HuH-7 (cell line): ENCODE measurements around the gene LMTK3.
"Not testable (repeated sequence)": the region's sequence is repeated elsewhere in the genome, so short reads cannot be mapped to it uniquely, and the experiment has no call there.

ENCODE experiments used
- DNase-seq: peaks from one replicate; pipeline ENCODE4 v3.0.0; 2011; ENCODE audit warnings: low spot score

The LMTK3 gene

DNA sequence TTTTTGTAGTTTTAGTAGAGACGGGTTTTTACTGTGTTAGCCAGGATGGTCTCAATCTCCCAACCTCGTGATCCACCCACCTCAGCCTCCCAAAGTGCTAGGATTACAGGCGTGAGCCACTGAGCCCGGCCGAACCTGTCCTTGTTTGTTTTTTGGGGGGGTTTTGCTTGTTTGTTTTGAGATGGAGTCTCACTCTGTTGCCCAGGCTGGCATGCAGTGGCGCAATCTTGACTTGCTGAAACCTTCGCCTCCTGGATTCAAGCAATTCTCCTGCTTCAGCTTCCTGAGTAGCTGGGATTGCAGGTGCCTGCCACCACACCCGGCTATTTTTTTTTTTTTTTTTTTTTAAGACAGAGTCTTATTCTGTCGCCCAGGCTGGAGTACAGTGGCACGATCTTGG lies 24.9 kb downstream of the LMTK3 start:
- not testable (repeated sequence) for DNase-seq

DNA sequence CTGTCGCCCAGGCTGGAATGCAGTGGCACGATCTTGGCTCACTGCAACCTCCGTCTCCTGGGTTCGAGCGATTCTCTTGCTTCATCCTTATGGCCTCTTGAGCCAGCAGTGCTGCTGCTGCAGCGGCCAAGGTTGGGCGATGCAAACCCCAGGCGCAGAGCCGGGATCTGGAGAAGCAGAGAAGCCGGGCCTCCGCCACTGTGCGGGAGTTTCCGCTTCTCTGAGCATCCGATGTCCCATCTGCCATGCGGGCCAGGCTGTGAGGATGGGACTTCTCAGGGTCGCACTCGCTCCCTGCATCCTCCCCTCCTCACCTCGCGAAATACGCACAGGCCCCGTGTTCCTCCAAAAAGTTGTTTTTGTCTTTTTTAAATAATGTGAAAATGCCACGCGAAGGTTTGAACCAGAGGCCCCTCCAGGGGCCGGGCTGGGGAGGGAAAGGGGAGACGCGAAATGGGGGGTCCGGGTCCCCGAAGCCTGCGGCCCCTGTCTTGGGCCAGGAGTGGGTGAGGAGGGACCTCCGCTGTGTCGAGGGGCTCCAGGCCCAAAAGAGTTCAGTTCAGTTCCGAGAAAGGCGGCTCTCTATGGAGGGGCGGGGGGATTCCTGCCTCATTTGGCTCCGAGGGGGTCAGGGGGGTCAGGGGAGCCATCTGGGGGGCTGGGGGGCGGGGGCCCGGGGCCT lies 26.6 kb downstream of the LMTK3 start:
- DNase-seq: no peak

DNA sequence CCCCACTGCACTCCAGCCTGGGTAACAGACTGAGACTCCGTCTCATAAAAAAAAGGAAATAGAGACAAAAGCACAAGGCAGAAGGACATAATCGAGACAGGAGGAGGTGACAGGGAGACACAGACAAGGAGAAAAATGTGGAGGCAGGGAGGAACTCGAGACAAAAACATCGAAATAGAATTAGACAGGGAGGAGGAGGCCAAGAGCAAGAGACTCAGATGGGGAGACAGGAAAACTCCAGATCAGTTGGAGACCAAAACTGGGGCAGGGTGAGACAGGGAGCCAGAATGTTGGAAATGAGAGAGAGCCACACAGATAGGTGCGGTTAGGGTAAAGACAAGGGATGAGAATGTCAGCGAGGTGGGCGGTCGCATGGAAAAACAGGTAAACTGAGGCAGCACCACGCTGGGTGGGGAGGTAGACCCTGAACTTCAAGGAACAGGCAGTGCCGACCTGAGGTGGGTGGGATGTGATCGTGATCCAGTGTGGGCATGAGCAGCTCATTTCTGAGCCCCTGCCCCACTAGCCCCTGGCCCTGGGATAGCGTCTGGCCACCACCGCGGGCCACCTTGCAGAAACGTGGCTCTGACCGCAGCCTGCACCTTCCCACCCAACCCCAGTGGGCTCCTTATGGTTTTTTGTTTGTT lies 27.3 kb downstream of the LMTK3 start:
- no peak for DNase-seq

DNA sequence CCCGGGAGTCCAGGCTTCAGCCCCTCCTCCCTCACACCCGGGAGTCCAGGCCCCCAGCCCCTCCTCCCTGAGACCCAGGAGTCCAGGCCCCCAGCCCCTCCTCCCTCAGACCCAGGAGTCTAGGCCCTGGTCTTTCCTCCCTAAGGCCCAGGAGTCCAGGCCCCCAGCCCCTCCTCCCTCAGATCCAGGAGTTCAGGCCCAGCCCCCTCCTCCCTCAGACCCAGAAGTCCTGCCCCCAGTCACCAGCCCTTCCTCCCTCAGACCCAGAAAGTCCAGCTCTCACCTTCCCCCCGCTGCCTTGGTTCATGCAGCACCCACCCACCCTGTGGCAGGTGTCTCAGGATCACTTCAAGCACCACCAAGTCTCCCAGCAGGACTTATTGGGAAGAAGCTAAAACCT lies 28.3 kb downstream of the LMTK3 start:
- DNase-seq: no peak

DNA sequence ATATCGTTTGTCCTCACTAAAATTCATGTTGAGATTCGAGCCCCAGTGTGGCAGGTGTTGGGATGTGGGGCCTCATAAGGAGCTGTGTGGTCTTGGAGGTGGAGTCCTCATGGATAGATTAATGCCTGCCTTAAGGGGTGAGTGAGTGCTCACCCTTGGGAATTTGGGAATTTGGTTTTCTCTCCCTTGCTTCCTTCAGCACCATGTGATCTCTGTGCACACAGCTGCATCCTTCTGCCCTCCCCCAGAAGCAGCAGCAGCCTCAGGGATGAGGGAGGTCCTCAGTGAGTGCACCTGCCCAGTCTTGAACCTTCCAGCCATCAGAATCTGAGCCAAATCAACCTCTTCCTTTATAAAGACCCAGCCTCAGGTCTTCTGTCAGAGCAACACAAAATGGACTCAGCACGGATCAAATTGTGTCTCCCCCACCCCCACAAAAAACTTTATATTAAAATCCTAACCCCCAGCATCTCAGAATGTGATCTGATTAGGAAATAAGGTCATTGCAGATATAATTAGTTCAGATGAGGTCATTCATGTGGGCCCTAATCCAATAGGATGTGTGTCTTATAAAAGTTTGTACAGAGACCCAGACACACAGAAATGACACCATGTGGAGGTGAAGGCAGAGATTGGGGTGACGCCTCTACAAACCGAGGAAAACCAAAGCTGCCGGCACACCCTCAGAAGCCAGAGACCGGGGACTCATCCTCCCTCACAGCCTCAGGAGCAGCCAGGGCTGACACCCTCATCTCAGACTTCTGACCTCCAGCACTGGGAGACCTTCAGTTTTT lies 29.6 kb downstream of the LMTK3 start:
- DNase-seq: no peak

DNA sequence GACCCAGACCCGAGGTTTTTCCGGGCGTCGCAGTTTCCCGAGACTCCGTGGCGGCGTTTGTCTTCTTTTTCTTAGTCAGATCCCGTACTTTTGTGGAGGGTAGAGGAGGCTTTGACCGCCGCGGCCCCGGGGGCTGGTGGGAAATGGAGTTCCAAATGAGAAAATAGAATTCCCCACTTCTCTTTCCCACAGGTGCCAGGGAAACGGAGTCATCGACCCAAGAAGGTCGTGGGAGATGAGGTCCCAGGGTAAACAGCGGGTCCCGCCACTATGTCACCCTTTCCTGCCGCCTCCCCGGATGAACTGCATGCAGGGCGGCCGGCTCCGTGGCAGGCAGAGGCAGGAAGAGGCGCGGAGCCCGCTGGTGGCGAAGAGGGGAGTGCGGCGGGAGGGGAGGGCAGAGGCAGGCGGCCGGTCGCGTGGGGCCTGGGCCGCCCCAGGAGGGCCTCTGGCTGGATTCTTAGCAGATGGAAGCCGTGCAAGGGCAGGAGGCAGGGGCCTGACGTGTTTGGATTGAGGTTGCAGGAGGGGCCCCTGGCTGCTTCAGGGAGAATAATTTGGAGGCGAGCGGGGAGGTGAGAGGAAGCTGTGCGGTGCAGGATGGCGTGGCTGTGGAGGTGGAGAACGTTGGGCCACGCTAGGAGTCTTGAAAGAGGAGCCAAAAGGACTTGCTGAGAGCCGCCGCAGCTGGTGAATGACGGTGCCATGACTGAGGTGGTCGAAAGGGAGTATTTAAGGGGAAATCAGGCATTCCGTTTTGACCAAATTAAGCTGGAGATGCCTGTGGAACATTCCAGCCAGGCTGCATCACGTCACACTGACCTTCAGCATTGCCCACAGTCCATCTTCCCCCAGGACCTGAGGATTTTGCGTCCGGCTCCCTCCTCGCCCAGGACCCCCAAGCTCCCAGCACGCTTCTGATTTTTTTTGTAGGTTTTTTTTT lies 30.8 kb downstream of the LMTK3 start:
- no peak for DNase-seq

DNA sequence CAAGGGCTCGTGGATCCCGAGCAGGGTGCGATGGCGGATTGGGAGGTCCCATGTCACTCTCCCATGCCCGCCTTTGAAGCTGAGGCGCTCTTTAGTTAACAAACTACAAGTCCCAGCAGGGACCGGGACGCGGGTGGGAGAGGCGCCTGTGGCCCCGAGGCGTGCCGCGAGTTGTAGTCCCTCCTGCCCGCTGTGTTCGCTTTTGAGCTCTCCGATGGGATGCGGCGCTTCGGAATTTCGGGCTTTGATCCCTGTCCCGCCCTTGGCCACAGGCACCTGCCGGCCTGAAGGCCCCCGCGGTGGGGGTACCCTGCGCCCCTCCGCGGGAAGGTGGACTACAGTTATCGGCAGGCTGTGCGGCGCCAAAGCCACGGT lies 31.5 kb downstream of the LMTK3 start:
- DNase-seq: no peak

DNA sequence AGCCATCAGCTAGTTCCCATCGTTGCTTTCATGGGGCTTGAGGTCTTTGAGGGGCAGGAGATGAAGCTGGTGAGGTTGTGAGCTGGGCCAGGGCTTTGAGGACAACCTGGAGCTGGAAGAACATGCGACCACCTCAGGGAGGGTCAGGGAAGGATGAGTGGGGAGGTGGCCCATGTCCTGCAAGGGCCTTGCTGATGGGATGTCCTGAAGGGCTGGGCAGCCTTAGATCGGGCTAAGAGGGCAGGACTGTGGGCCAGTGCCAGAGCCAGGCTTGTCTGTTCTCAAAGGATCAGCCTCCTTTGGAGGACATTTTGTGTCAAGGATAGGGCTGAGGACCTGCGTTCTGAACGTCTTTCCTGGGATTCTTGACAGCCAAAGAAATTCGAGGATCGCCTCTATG lies 31.9 kb downstream of the LMTK3 start:
- no peak for DNase-seq

DNA sequence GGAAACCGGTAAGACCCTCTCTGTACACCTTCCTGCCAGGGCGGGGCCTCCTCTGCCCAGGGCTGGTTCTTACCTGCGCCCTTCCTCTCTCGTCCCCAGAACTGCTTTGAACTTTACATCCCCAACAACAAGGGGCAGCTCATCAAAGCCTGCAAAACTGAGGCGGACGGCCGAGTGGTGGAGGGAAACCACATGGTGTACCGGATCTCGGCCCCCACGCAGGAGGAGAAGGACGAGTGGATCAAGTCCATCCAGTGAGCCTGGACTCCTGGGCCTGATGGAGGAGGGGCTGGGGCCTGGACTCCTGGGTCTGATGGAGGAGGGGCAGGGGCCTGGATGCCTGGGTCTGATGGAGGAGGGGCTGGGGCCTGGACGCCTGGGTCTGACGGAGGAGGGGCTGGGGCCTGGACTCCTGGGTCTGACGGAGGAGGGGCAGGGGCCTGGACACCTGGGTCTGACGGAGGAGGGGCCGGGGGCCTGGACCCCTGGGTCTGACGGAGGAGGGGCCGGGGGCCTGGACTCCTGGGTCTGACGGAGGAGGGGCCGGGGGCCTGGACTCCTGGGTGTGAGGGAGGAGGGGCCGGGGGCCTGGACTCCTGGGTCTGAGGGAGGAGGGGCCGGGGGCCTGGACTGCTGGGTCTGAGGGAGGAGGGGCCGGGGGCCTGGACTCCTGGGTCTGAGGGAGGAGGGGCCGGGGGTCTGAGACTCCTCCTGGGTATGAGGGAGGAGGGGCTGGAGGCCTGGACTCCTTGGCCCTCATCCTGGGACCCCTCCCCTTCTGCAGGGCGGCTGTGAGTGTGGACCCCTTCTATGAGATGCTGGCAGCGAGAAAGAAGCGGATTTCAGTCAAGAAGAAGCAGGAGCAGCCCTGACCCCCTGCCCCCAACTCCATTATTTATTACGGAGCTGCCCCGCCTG lies 33.0 kb downstream of the LMTK3 start:
- DNase-seq: no peak

DNA sequence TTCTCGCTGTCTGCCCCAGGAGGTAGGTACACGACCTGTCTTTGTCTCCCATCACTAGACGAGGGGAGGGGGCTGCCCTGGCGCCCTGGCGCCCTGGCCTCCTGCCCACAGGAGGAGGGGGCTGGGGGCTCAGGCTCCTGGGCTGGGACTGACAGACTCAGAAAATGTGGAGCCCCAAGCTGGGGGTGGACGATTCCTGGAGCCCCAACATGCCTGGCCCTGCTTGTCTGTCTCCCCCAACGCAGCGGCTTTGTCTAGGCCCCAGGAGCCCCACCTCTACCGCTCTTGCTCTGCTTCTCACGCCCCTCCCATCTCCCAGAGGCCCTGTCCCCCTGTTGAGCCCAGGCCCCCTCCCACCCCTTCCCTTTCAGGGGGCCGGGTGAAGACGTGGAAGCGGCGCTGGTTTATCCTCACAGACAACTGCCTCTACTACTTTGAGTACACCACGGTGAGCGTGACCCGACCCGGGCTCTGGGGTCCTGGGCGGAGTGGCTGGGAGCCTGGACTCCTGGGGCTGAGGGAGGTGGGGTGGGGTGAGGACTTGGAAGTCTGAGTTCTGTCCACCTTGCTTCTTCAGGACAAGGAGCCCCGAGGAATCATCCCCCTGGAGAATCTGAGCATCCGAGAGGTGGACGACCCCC lies 33.8 kb downstream of the LMTK3 start:
- no peak for DNase-seq

DNA sequence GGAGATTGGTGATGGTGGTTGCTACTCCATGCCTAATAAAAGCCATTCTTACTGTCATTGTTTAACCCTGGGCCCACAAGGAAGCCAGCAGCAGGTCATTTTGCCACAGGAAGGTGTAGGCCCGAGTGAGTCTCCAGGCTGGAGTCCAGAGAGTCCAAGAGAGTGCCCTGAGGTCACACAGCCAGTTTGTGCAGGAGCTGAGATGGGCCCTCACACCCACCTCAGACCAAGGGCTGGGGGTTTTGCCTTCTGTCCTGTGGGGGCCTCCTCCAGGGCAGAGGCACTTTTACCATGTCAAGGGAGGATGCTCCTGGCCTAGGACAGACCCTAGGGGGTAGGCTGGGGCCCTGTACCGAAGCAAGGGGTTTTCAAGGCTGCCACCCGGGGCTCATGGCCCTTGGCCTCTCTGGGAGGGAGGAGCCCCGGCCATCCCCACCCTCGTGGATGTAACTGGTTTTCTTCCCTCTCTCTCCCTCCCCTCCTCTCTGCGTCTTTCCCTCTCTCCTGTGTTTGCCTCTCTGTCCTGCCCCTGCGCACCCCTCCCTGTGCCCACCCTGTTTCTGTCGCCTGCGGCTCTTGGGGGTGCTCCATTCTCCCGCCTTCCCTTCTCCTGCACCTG lies 34.5 kb downstream of the LMTK3 start:
- no peak for DNase-seq

DNA sequence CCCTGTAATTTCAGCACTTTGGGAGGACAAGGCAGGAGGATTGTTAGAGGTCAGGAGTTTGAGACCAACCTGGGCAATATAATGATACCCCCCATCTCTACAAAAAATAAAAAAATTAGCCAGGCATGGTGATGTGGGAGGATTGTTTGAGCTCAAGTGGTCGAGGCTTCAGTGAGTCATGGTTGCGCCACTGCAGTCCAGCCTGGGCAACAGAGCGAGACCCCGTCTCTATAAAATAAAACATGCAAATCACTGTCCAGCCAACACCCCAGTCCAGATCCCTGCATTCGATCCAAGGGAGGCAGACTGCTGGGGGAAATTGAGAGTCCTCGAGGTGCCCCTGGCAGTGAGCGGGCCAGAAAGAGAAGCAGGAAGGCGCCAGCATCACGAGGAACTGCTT lies 35.5 kb downstream of the LMTK3 start:
- DNase-seq: no peak

DNA sequence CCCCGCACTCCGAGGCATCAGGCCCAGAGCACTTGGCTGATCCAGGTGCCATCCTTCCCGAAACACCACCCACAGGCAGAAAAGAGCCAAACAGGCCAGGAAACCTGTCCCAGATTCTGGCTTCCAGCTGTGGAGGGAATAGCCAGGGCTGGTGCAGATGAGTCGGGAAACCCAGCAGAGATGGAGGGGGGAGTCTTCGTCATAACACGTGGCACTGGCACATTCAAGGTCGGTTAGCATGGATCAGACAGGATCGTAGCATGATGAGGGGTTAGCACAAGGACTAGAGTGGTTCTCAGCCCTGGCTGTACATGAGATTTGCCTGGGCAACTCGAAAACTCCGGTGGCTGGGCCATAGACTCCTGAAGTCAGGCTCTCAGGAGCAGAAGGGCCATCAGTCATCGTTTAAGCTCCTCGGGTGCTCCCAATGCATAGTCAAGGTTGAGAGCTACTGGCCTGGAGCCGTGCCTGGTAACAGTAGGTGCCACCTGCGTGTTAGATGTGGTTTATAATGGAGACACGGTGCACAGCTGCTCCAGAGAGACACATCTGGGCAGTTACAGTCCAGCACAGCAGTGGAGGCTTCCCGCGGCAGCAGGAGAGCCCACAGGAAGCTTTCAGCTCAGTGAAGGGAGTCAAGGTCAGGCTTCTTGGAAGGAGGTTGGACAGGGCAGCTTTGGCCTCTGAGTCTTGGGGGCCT lies 36.1 kb downstream of the LMTK3 start:
- no peak for DNase-seq

DNA sequence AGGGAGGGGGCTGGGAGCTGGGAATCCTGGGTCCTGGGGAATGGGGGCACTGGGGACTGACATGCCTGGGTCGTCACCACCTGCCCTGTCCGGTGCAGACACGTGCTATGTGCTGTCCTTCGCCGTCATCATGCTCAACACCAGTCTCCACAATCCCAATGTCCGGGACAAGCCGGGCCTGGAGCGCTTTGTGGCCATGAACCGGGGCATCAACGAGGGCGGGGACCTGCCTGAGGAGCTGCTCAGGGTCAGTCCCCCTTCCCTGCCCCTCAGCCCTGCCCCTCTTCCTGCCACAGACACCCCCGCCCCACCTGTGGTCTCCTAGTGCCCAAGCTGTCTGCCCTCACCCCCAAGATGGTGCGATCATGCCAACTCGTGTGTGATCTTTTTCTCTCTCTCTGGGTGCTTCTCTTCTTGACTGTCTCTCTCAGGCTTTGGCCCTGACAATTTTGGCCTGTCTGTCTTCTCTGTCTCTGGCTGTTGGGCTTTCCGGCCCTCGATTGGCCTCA lies 37.5 kb downstream of the LMTK3 start:
- DNase-seq: no peak

DNA sequence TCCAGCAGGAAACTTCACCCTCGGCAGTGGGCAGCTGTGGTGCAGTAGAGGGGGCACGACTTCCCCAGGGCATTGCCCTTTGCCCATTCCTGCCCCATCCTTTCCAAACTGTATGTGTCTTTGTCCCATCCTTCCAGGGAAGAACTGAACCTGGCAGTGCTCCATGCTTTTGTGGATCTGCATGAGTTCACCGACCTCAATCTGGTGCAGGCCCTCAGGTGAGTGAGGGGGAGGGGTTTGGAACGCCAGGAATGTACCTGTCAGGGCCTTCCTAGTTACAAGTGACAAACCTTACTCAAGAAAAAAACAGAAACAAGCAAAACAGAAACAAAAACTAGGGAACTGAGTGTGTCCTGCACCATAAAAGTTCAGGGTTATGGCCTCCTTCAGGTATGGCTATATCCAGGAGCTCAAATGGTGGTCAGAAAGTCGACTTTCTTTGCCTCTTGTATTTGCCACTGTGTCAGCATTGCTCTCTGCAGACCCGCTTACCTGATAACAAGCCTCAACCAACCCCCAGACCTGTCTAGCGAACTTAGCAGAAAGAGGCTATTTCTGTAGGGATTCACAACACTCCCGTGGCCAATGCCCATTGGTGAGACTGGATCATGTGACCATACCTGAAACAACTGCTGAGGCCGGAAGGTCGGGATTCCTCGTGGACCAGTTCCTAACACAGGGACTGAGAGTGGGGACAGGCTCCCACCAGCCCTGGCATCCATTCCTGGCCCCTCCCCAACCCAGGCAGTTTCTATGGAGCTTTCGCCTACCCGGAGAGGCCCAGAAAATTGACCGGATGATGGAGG lies 38.3 kb downstream of the LMTK3 start:
- no peak for DNase-seq

DNA sequence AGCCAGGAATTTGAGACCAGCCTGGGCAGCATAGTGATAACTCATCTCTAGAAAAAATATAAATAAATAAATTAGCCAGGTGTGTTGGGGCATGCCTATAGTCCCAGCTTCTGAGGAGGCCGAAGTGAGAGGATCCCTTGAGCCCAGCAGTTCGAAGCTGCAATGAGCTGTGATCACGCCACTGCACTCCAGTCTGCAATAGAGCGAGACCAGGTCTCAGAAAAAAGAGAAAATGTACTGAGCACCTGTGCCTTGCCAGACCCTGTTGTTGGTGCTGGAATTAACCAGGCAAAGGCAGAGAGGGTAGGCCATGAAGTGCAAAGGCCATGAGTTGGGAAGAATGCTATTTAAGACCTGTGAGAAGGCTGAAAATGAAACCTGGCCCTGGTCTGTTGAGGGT lies 39.8 kb downstream of the LMTK3 start:
- DNase-seq: no peak

DNA sequence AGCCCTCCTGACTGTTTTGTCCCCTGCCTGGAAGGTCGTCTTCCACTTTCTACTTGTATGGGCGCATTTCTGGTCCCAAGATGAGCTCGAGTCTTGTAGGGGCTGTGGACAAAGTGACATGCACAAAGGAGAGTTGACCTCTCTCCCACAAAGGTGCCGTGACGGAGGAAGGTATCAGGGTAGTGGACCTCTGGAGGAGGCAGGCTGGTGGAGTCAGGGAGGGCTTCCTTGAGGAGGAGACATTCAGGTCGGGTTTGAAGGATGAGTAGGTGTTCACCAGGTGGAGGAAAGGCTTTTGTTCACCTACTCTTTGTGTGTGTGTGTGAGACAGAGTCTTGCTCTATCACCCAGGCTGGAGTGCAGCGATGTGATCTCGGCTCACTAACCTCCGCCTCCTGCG lies 40.8 kb downstream of the LMTK3 start:
- DNase-seq: no peak

DNA sequence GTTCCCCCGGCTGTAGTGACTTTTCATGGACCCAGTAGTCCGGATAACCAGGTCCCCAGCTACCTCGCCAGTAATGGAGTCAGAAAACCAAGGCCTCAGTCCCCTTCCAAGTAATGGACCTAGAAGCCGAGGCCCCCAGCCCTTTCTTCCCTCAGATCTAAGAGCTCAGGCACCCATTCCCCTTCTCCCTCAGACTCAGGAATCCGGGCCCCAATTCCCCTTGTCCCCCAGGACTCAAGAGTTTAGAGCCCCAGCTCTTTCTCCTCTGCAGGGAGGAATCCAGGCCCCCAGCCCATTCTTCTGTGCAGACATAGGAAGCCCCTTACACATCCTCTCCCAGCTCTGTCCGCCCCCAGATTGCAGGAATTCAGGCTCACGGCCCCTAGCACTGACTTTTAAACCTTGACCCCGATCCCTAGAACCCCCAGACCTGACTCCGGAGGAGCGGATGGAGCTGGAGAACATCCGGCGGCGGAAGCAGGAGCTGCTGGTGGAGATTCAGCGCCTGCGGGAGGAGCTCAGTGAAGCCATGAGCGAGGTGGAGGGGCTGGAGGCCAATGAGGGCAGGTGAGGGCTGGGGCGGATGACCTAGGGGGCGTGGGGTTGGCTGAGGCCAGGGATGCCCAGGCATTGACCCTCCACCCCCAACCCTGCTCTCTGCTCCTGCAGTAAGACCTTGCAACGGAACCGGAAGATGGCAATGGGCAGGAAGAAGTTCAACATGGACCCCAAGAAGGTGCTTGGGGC lies 41.5 kb downstream of the LMTK3 start:
- DNase-seq: no peak
